Measurements from ENCODE around the gene CMTM7. TPM values are rescaled to one million over a fixed set of nuclear protein-coding genes. Genes with fewer than 3 reads are reported as not detected.

The CMTM7 gene
- polyA plus RNA-seq, 1 of the 3 experiments (the other 2 are of a cell fraction) = 50.1 TPM

- H3K4me2 ChIP-seq = no peak overlapping the region
- no peaks in the 10 kb centered on the region for H3K27me3 ChIP-seq (ENCODE audit: insufficient read depth)
- peaks cover 6 to 10% of the 10 kb centered on the region in 2 experiments; a peak in 3 of 4 replicates for H3K4me1 ChIP-seq (ENCODE audit: control insufficient read depth in 1 of 2, insufficient read depth in 2 of 2, low read depth in 1 of 2, low read length in 1 of 2)
- DNase-seq = no peak
- 96% methylated on average over 3 of the region's 3 CpGs for WGBS (ENCODE audit: low lambda C conversion rate)
- H2AFZ ChIP-seq (ENCODE audit: low read depth) = no peak overlapping the region
- peaks cover 53% of the 10 kb centered on the region for H4K20me1 ChIP-seq (ENCODE audit: insufficient read depth)
- POLR2A ChIA-PET = interaction anchor here (0.7 kb wide), 2 partner anchors 54 to 148 kb away, joined by 3 read pairs; no protein-coding TSS in a partner anchor
- no peak overlapping the region; a peak in 1 of 4 replicates for H3K4me3 ChIP-seq (ENCODE audit: low read depth in 2 of 2, low read length in 1 of 2)
- no peak overlapping the region for H3K27ac ChIP-seq (ENCODE audit: low read depth in 2 of 2, low read length in 1 of 2)
- peaks cover 13% of the 10 kb centered on the region for H3F3A ChIP-seq (replicated peaks; ENCODE audit: insufficient read depth)
- H3K9ac ChIP-seq = no peak overlapping the region
- H3K79me2 ChIP-seq (ENCODE audit: insufficient read depth) = peaks cover 83% of the 10 kb centered on the region
- TF ChIP-seq RFX5 (IDR thresholded peaks at IDR 0.05; ENCODE audit: low read length) (no peak), MAX (IDR thresholded peaks at IDR 0.05; ENCODE audit: low read depth) (no peak), GATA2 (CRISPR knock-in tag; IDR thresholded peaks at IDR 0.05) (no peak), USF1 (IDR thresholded peaks at IDR 0.05; ENCODE audit: borderline replicate concordance, low read depth) (no peak), FOSL2 (IDR thresholded peaks at IDR 0.05; ENCODE audit: borderline replicate concordance, low read depth) (no peak), EZH2phosphoT487 (IDR thresholded peaks at IDR 0.05; ENCODE audit: borderline replicate concordance, low read depth) (no peak), TEAD4 (IDR thresholded peaks at IDR 0.05; ENCODE audit: borderline replicate concordance, insufficient read depth) (no peak), SMC3 (IDR thresholded peaks at IDR 0.05; ENCODE audit: low read depth, low read length) (no peak), CHD2 (IDR thresholded peaks at IDR 0.05; ENCODE audit: low read length, partially characterized antibody) (no peak), SIN3A (IDR thresholded peaks at IDR 0.05; ENCODE audit: borderline replicate concordance, low read depth, low read length) (no peak), POLR2AphosphoS5 (IDR thresholded peaks at IDR 0.05; ENCODE audit: low read depth, low read length) (no peak), FOXJ3 (CRISPR knock-in tag; IDR thresholded peaks at IDR 0.05) (no peak), NFIC (IDR thresholded peaks at IDR 0.05; ENCODE audit: borderline replicate concordance) (no peak), TAF1 (IDR thresholded peaks at IDR 0.05; ENCODE audit: borderline replicate concordance, low read depth, low read length) (no peak), NRF1 (IDR thresholded peaks at IDR 0.05; ENCODE audit: low read depth, low read length) (no peak), PBX3 (IDR thresholded peaks at IDR 0.05) (no peak)
- H3K36me3 ChIP-seq (replicated peaks in 1 of 2; ENCODE audit: control insufficient read depth in 1 of 2, insufficient read depth in 2 of 2, low read length in 1 of 2) = peaks cover 6 to 14% of the 10 kb centered on the region in 2 experiments
- H3K9me3 ChIP-seq = no peaks in the 10 kb centered on the region
- CTCF ChIA-PET = interaction anchor here (0.7 to 2.9 kb wide), 5 partner anchors 11 to 166 kb away, joined by 3 to 15 read pairs (median 4); no protein-coding TSS in a partner anchor
- H3K9me2 ChIP-seq = no peaks in the 10 kb centered on the region
Measured at GRCh38 chr3:32498992-32499391, 107.3 kb downstream of the CMTM7 start.

GRCh38 chr3:32499585-32499984 is 107.9 kb downstream of the CMTM7 start:
- Histone ChIP-seq H3K4me2 (no peak overlapping the region), H3F3A (replicated peaks; ENCODE audit: insufficient read depth) (peaks cover 13% of the 10 kb centered on the region), H3K9me3 (no peaks in the 10 kb centered on the region), H3K4me1 (ENCODE audit: control insufficient read depth in 1 of 2, insufficient read depth in 2 of 2, low read depth in 1 of 2, low read length in 1 of 2) (peaks cover under 1 to 10% of the 10 kb centered on the region in 2 experiments; a peak in 3 of 4 replicates), H4K20me1 (ENCODE audit: insufficient read depth) (peaks cover 47% of the 10 kb centered on the region), H3K27ac (ENCODE audit: low read depth in 2 of 2, low read length in 1 of 2) (no peak overlapping the region), H3K9me2 (no peaks in the 10 kb centered on the region), H3K36me3 (replicated peaks in 1 of 2; ENCODE audit: control insufficient read depth in 1 of 2, insufficient read depth in 2 of 2, low read length in 1 of 2) (peaks cover 6 to 14% of the 10 kb centered on the region in 2 experiments), H2AFZ (ENCODE audit: low read depth) (no peak overlapping the region), H3K9ac (no peak overlapping the region), H3K4me3 (ENCODE audit: low read depth in 2 of 2, low read length in 1 of 2) (no peak overlapping the region; a peak in 1 of 4 replicates), H3K79me2 (ENCODE audit: insufficient read depth) (peaks cover 78% of the 10 kb centered on the region), H3K27me3 (ENCODE audit: insufficient read depth) (no peaks in the 10 kb centered on the region)
- CTCF ChIA-PET = interaction anchor here (0.7 to 2.9 kb wide), 5 partner anchors 11 to 166 kb away, joined by 3 to 15 read pairs (median 4); no protein-coding TSS in a partner anchor
- POLR2A ChIA-PET = interaction anchor here (0.7 kb wide), 1 partner anchor 147 kb away, joined by 3 read pairs; no protein-coding TSS in a partner anchor
- no peak for DNase-seq
- 91% methylated on average over 2 of the region's 2 CpGs for WGBS (ENCODE audit: low lambda C conversion rate)
- no peak for TF ChIP-seq RCOR1 (IDR thresholded peaks at IDR 0.05; ENCODE audit: low read length)
- TF ChIP-seq MXI1 (IDR thresholded peaks at IDR 0.05; ENCODE audit: low read depth, low read length) = no peak
- no peak for TF ChIP-seq CTCF (IDR thresholded peaks at IDR 0.05)
- TF ChIP-seq NRF1 (IDR thresholded peaks at IDR 0.05; ENCODE audit: low read depth, low read length) = no peak
- no peak for TF ChIP-seq REST (IDR thresholded peaks at IDR 0.05; ENCODE audit: low read depth, low read length)
- TF ChIP-seq RXRA (IDR thresholded peaks at IDR 0.05; ENCODE audit: borderline replicate concordance, low read depth) = no peak

Measured in SK-N-SH (cell line).